HL-60 (cell line): ENCODE data around the gene MECR.

Source experiments
- DNase-seq, 2 experiments: peaks; one replicate each; pipeline ENCODE4 v3.0.0-alpha.2; 2010 to 2020; ENCODE audit warnings: low read depth in 1 of 2, low spot score in 1 of 2
- H3K27ac ChIP-seq: fragments of 250-450 bp; sonication (Bioruptor Pico); replicated peaks from 2 replicates; pipeline ENCODE4 v1.5.1; 2020; ENCODE audit warnings: mild to moderate bottlenecking, moderate library complexity
- H3K27me3 ChIP-seq: fragments of 250-450 bp; sonication (Bioruptor Pico); 2 replicates; pipeline ENCODE4 v1.5.1; 2021; ENCODE audit warnings: mild to moderate bottlenecking, moderate library complexity; ENCODE audit not compliant: insufficient read depth, poor library complexity, severe bottlenecking
- H3K4me3 ChIP-seq: replicated peaks from 2 replicates; pipeline ENCODE4 v1.5.1; 2011; ENCODE audit warnings: mild to moderate bottlenecking, control low read depth, low read length; ENCODE audit not compliant: insufficient read depth
- GABPA ChIP-seq: IDR thresholded peaks from 2 replicates; pipeline ENCODE4 v1.6.1; 2012; ENCODE audit warnings: low read depth
- POLR2AphosphoS5 ChIP-seq: IDR thresholded peaks from 2 replicates; pipeline ENCODE4 v1.6.1; 2012; ENCODE audit warnings: low read depth
- SPI1 ChIP-seq: IDR thresholded peaks from 2 replicates; pipeline ENCODE4 v1.6.1; 2012; ENCODE audit warnings: low read depth, mild to moderate bottlenecking, borderline replicate concordance
- TF ChIP-seq, protein P1 (sequence below): IDR thresholded peaks from 2 replicates; pipeline ENCODE4 v1.6.1; 2012; ENCODE audit warnings: low read depth; ENCODE audit not compliant: insufficient replicate concordance
- TF ChIP-seq, protein P2 (sequence below): IDR thresholded peaks from one replicate; pipeline ENCODE4 v1.5.1; 2011; ENCODE audit warnings: low read length, control low read depth, inconsistent platforms; ENCODE audit not compliant: insufficient read depth

Gene MECR

DNA sequence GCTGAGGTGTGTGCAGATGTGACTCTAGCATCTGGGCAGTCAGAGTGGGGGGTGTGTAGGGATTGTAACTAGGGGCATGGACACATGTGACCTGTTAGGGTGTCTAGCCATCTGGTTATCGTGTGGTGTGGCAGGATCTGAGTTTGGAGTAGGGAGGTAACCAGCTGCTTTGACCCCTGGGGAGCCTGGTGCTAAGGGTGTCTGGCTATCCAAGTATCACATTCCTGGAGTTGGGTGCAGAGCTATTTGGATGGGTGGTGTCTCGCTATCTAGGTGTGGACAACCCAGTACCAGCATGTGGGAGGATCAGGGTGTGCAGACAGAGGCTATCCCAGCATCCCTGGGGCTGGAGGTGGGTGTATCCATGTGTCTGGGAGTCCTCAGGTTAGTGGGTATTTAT, 10.3 kb upstream of the MECR start:
- Histone ChIP-seq H3K27ac (no peak overlapping the region), H3K27me3 (peaks cover 39% of the 10 kb centered on the region), H3K4me3 (no peak overlapping the region)
- no peak for TF ChIP-seq SPI1
- TF ChIP-seq, protein P1, sequence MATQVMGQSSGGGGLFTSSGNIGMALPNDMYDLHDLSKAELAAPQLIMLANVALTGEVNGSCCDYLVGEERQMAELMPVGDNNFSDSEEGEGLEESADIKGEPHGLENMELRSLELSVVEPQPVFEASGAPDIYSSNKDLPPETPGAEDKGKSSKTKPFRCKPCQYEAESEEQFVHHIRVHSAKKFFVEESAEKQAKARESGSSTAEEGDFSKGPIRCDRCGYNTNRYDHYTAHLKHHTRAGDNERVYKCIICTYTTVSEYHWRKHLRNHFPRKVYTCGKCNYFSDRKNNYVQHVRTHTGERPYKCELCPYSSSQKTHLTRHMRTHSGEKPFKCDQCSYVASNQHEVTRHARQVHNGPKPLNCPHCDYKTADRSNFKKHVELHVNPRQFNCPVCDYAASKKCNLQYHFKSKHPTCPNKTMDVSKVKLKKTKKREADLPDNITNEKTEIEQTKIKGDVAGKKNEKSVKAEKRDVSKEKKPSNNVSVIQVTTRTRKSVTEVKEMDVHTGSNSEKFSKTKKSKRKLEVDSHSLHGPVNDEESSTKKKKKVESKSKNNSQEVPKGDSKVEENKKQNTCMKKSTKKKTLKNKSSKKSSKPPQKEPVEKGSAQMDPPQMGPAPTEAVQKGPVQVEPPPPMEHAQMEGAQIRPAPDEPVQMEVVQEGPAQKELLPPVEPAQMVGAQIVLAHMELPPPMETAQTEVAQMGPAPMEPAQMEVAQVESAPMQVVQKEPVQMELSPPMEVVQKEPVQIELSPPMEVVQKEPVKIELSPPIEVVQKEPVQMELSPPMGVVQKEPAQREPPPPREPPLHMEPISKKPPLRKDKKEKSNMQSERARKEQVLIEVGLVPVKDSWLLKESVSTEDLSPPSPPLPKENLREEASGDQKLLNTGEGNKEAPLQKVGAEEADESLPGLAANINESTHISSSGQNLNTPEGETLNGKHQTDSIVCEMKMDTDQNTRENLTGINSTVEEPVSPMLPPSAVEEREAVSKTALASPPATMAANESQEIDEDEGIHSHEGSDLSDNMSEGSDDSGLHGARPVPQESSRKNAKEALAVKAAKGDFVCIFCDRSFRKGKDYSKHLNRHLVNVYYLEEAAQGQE = no peak
- TF ChIP-seq, protein P2, sequence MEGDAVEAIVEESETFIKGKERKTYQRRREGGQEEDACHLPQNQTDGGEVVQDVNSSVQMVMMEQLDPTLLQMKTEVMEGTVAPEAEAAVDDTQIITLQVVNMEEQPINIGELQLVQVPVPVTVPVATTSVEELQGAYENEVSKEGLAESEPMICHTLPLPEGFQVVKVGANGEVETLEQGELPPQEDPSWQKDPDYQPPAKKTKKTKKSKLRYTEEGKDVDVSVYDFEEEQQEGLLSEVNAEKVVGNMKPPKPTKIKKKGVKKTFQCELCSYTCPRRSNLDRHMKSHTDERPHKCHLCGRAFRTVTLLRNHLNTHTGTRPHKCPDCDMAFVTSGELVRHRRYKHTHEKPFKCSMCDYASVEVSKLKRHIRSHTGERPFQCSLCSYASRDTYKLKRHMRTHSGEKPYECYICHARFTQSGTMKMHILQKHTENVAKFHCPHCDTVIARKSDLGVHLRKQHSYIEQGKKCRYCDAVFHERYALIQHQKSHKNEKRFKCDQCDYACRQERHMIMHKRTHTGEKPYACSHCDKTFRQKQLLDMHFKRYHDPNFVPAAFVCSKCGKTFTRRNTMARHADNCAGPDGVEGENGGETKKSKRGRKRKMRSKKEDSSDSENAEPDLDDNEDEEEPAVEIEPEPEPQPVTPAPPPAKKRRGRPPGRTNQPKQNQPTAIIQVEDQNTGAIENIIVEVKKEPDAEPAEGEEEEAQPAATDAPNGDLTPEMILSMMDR = no peak
- no peak for DNase-seq

DNA sequence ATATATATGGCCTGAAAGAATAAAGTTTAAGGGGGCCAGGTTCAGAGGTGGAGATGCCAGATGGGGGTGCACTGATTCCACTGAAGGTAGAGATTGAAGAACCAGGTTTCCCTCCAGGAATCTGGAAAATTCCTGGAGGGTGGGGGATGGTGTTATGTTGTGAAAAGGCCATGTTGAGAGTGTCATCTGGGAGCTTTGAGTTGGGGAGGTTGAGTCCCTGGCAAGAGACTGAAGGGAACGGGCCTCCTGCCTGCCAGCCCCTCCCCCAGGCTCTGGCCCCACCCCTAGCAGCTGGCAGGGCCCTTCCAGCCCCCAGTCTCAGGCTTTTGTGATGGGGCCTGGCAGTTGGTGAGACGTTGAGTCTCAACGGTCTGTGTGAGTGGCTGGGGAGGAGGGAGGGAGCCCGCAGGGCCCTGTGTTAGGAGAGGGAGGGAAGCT, 9.7 kb upstream of the MECR start:
- Histone ChIP-seq H3K4me3 (no peak overlapping the region), H3K27ac (no peak overlapping the region), H3K27me3 (peaks cover 39% of the 10 kb centered on the region)
- TF ChIP-seq, protein P1 = no peak
- no peak for TF ChIP-seq SPI1
- no peak for TF ChIP-seq GABPA
- no peak for TF ChIP-seq POLR2AphosphoS5
- TF ChIP-seq, protein P2 = no peak
- no peak for DNase-seq

DNA sequence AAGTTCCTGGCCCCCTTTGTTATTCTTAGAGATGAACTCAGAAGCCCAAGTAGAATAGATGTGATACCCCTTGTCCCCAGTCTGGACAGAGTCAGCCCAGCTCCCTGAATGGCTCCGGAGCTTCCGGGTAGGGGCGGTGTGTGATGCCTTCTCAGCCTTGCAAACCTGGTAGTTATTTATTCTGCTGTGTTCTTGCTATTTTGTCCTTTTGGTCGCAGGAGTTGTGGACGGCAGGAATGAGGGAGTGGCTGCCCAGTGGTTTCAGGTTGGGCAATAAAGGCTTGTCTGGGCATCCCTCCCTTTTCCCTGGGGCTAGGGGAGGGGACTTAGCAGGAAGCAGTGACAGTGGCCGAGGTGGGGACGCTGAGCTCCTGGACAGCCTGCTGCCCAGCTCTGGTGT, 8.4 kb upstream of the MECR start:
- Histone ChIP-seq H3K27ac (no peak overlapping the region), H3K4me3 (no peak overlapping the region), H3K27me3 (peaks cover 37% of the 10 kb centered on the region)
- no peak for DNase-seq
- TF ChIP-seq POLR2AphosphoS5 (no peak), GABPA (no peak)
- TF ChIP-seq, protein P1 = no peak
- TF ChIP-seq, protein P2 = no peak
